ENCODE measurements around the gene SLC16A12. TPM values are rescaled to one million over a fixed set of nuclear protein-coding genes. Genes with fewer than 3 reads are reported as not detected.
"Not testable (repeated sequence)": the region's sequence is repeated elsewhere in the genome, so short reads cannot be mapped to it uniquely, and the experiment has no call there.

Gene SLC16A12
- total RNA-seq, 2 donors from 2014 or later: not detected

DNA sequence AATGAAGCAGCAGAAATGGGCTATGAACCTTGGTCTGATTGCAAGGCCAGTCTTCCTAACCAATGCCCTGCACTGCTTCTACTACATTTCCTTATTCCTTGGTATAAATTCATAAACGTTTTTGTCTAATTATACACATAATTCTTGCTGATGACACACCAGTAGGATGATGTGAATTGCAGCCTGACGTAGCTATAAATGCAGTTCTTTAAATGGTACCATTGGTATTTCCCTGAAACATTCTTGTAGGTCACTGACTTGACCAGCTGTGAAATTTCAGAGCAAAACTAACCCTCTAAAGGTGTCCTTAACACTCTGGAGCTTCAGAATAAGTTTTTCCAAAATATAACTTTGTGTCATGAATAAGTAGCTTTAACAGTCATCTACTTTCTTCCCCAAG, 70.2 kb downstream of the SLC16A12 start:
- Mint-ChIP-seq H3K4me3 (no peak overlapping the region), H3K36me3 (no peaks in the 10 kb centered on the region), H3K9me3 (no peaks in the 10 kb centered on the region), H3K27me3 (peaks cover 29 to 36% of the 10 kb centered on the region in 2 donors), H3K27ac (no peak overlapping the region), H3K4me1 (ENCODE audit: low read depth in 2 of 2) (peaks cover 0 to 2% of the 10 kb centered on the region in 2 donors)
- no peak for DNase-seq (ENCODE audit: low spot score)
- no peak for ATAC-seq

GRCh38 chr10:89463846-89464537, 71.4 kb downstream of the SLC16A12 start:
- ATAC-seq (no peak), DNase-seq (ENCODE audit: low spot score) (no peak)
- Mint-ChIP-seq H3K4me3 (no peak overlapping the region), H3K27ac (no peak overlapping the region), H3K36me3 (no peaks in the 10 kb centered on the region), H3K9me3 (no peaks in the 10 kb centered on the region), H3K27me3 (peaks cover 32 to 37% of the 10 kb centered on the region in 2 donors), H3K4me1 (ENCODE audit: low read depth in 2 of 2) (no peaks in the 10 kb centered on the region)

DNA sequence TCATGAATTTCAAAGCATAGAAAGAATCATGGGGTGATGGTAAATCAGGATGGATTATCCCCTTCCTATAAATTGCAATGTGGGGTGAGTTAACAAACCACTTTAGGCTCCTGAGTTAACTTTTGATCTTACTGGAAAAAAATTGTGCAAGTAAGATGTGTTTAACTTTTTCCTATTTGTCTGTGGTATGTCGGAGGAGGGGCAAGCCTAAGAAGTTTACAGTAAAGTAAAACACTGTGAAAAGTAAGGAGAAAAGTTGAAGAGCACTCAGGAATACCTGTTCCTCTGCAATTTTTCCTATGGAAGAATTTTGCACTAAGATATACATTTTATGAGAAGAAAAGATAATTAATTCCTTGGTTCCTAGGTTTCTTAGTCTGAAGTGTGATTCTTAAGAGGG, 76.6 kb downstream of the SLC16A12 start:
- H3K4me1 Mint-ChIP-seq (ENCODE audit: low read depth in 2 of 2): no peaks in the 10 kb centered on the region
- no peaks in the 10 kb centered on the region for H3K9me3 Mint-ChIP-seq
- H3K4me3 Mint-ChIP-seq: no peak overlapping the region
- H3K27ac Mint-ChIP-seq: no peak overlapping the region
- no peak for ATAC-seq
- DNase-seq (ENCODE audit: low spot score): no peak
- H3K36me3 Mint-ChIP-seq: no peaks in the 10 kb centered on the region
- peaks cover 37 to 60% of the 10 kb centered on the region in 2 donors for H3K27me3 Mint-ChIP-seq

- no peak for ATAC-seq
- no peak for DNase-seq (ENCODE audit: low spot score)
- Mint-ChIP-seq H3K9me3 (no peaks in the 10 kb centered on the region), H3K4me1 (ENCODE audit: low read depth in 2 of 2) (no peaks in the 10 kb centered on the region), H3K27me3 (peaks cover 37 to 62% of the 10 kb centered on the region in 2 donors), H3K4me3 (no peak overlapping the region), H3K27ac (no peak overlapping the region), H3K36me3 (no peaks in the 10 kb centered on the region)
These were observed 77.1 kb downstream of the SLC16A12 start for GRCh38 chr10:89458291-89458690.

GRCh38 chr10:89454561-89455347, 80.6 kb downstream of the SLC16A12 start:
- no peak overlapping the region for H3K27ac Mint-ChIP-seq
- H3K27me3 Mint-ChIP-seq: peaks cover 25 to 47% of the 10 kb centered on the region in 2 donors
- DNase-seq (ENCODE audit: low spot score) (no peak), ATAC-seq (no peak)
- no peak overlapping the region for H3K4me3 Mint-ChIP-seq
- no peaks in the 10 kb centered on the region for H3K9me3 Mint-ChIP-seq
- no peaks in the 10 kb centered on the region for H3K4me1 Mint-ChIP-seq (ENCODE audit: low read depth in 2 of 2)
- H3K36me3 Mint-ChIP-seq: no peaks in the 10 kb centered on the region

DNA sequence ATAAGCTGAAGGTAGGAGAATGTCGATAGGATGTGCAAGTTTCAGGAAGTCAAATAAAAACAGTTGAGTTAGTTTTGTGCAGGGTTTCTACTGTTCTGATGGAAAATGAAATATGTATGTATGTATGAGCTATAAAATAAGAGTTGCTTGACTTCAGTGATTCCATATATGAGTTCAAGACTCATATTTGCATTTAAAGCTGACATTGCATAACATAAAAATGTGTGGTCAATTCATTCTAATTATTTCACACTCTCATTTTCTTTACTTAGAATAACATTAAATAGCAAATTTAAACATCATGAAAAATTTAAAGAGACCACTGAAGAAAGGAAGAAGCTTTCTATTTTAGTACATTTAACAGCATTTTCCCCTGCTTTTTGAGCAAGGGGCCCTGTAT, 83.2 kb downstream of the SLC16A12 start:
- no peaks in the 10 kb centered on the region for H3K4me1 Mint-ChIP-seq (ENCODE audit: low read depth in 2 of 2)
- H3K36me3 Mint-ChIP-seq: no peaks in the 10 kb centered on the region
- H3K4me3 Mint-ChIP-seq: no peak overlapping the region
- ATAC-seq: no peak
- H3K27me3 Mint-ChIP-seq: peaks cover 31 to 40% of the 10 kb centered on the region in 2 donors
- no peaks in the 10 kb centered on the region for H3K9me3 Mint-ChIP-seq
- no peak overlapping the region for H3K27ac Mint-ChIP-seq
- DNase-seq (ENCODE audit: low spot score): no peak

GRCh38 chr10:89450901-89451300, 84.5 kb downstream of the SLC16A12 start:
- peaks cover 2% of the 10 kb centered on the region for H3K36me3 Mint-ChIP-seq
- DNase-seq (ENCODE audit: low spot score) (no peak), ATAC-seq (no peak)
- peaks cover 34 to 45% of the 10 kb centered on the region in 2 donors for H3K27me3 Mint-ChIP-seq
- H3K4me1 Mint-ChIP-seq (ENCODE audit: low read depth in 2 of 2): no peaks in the 10 kb centered on the region
- H3K9me3 Mint-ChIP-seq: no peaks in the 10 kb centered on the region
- H3K27ac Mint-ChIP-seq: no peak overlapping the region
- H3K4me3 Mint-ChIP-seq: no peak overlapping the region

GRCh38 chr10:89444819-89445218, 90.6 kb downstream of the SLC16A12 start:
- H3K4me3 Mint-ChIP-seq; H3K9me3 Mint-ChIP-seq; H3K36me3 Mint-ChIP-seq; H3K4me1 Mint-ChIP-seq (ENCODE audit: low read depth in 2 of 2); ATAC-seq; H3K27ac Mint-ChIP-seq; DNase-seq (ENCODE audit: low spot score): not testable (repeated sequence)
- peaks cover 33 to 57% of the 10 kb centered on the region in 2 donors for H3K27me3 Mint-ChIP-seq

GRCh38 chr10:89442289-89442688, 93.1 kb downstream of the SLC16A12 start:
- Mint-ChIP-seq H3K27ac (no peak overlapping the region), H3K4me1 (ENCODE audit: low read depth in 2 of 2) (peaks cover 0 to 7% of the 10 kb centered on the region in 2 donors), H3K27me3 (peaks cover 27 to 61% of the 10 kb centered on the region in 2 donors), H3K9me3 (no peaks in the 10 kb centered on the region), H3K4me3 (no peak overlapping the region), H3K36me3 (peaks cover 6% of the 10 kb centered on the region)
- ATAC-seq (no peak), DNase-seq (ENCODE audit: low spot score) (no peak)

DNA sequence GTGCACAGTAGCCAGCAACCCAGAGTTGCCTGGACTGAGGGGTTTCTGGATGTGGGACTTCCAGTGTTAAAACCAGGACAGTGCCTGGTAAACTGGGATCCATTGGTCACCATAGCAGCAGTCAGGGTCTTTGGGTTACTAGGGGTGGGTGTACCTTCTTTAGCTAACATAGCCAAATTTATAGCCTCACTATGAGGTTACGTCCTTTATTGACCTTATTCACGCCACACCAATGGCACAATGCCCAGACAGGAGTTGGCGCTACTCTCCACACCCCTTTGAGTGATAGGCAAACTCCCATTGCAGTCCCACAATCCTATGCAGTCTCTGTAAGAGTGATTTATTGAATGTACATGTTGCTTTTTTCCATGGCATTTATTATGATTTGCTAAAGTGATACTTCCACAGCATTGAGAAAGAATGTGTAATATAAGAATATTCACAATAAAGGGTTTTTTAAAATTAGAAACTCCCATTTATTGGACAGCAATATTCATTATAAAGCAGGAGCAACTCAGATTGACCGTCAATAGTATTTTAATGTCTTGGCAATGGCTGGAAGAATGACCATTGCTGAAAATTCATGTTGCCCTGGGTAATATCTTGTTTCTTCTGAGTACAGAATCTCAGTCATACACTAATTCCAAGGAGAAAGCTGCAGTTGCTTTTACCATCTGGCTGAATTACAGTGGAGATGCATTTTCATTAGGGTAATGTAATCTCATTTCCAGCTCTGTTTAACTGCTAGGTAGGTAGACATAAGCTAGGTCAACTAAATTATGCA, 95.0 kb downstream of the SLC16A12 start:
- H3K27ac Mint-ChIP-seq: no peak overlapping the region
- peaks cover 25 to 60% of the 10 kb centered on the region in 2 donors for H3K27me3 Mint-ChIP-seq
- DNase-seq (ENCODE audit: low spot score): no peak
- H3K36me3 Mint-ChIP-seq: no peaks in the 10 kb centered on the region
- H3K4me3 Mint-ChIP-seq: no peak overlapping the region
- no peak for ATAC-seq
- no peaks in the 10 kb centered on the region for H3K9me3 Mint-ChIP-seq
- peaks cover 0 to 7% of the 10 kb centered on the region in 2 donors for H3K4me1 Mint-ChIP-seq (ENCODE audit: low read depth in 2 of 2)

GRCh38 chr10:89438525-89438924, 96.9 kb downstream of the SLC16A12 start:
- peaks cover 29 to 73% of the 10 kb centered on the region in 2 donors for H3K27me3 Mint-ChIP-seq
- H3K4me3 Mint-ChIP-seq: no peak overlapping the region

GRCh38 chr10:89431977-89432376, 103.4 kb downstream of the SLC16A12 start:
- Mint-ChIP-seq H3K9me3 (no peaks in the 10 kb centered on the region), H3K4me1 (ENCODE audit: low read depth in 2 of 2) (no peaks in the 10 kb centered on the region), H3K27ac (no peak overlapping the region), H3K36me3 (no peaks in the 10 kb centered on the region), H3K27me3 (peaks cover 22 to 41% of the 10 kb centered on the region in 2 donors), H3K4me3 (no peak overlapping the region)
- no peak for ATAC-seq
- DNase-seq (ENCODE audit: low spot score): no peak

More at GRCh38 chr10:89438525-89438924, 96.9 kb downstream of the SLC16A12 start:
- no peak for ATAC-seq
- Mint-ChIP-seq H3K36me3 (no peaks in the 10 kb centered on the region), H3K9me3 (no peaks in the 10 kb centered on the region), H3K27ac (no peak overlapping the region), H3K4me1 (ENCODE audit: low read depth in 2 of 2) (peaks cover 0 to 7% of the 10 kb centered on the region in 2 donors)
- no peak for DNase-seq (ENCODE audit: low spot score)

DNA sequence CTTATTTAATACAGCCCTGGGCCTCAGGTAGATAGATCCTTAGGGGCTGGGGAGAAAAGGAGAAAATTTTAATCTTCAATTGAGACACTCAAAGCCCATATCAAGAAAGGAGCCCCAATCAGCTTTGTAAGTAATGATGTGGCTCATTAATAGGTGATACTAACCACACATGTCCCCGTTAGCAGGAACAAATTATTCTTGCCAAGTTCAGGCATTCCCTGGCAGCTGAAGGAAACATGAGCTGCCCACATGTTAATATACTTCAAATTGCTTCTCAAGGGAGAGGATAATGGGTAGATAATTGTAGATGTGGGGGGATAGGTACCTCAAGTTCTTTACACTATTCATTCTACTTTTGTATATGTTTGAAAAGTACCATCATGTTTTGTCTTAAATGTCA, 106.5 kb downstream of the SLC16A12 start:
- no peak overlapping the region for H3K4me3 Mint-ChIP-seq
- no peaks in the 10 kb centered on the region for H3K4me1 Mint-ChIP-seq (ENCODE audit: low read depth in 2 of 2)
- ATAC-seq (no peak), DNase-seq (ENCODE audit: low spot score) (no peak)
- H3K36me3 Mint-ChIP-seq: no peaks in the 10 kb centered on the region
- no peak overlapping the region for H3K27ac Mint-ChIP-seq
- no peaks in the 10 kb centered on the region for H3K9me3 Mint-ChIP-seq
- peaks cover 8 to 12% of the 10 kb centered on the region in 2 donors for H3K27me3 Mint-ChIP-seq

DNA sequence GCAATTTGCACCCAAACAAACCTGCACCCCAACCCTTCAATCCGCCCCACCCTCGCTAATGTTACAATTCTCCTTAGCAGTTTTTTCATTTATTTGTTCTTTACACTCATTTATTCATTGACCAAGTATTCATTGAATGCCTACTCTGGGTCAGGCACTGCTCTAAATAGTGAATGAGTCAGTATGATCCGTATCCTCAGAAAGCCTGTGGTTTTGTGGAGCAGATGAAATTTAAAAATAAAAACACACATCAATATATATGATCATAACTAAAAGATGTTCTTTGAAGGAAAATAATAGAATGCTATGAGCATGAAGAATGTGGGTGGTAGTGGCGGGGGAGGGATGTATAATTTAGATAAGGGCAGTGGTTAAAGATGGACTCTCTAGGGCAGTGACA, 107.8 kb downstream of the SLC16A12 start:
- Mint-ChIP-seq H3K36me3 (no peaks in the 10 kb centered on the region), H3K4me3 (no peak overlapping the region), H3K27ac (no peak overlapping the region), H3K4me1 (ENCODE audit: low read depth in 2 of 2) (no peaks in the 10 kb centered on the region), H3K27me3 (peaks cover 4 to 7% of the 10 kb centered on the region in 2 donors), H3K9me3 (no peaks in the 10 kb centered on the region)
- ATAC-seq (no peak), DNase-seq (ENCODE audit: low spot score) (no peak)

All from natural killer cell treated with Interleukin-12 subunit alpha and Interleukin-12 subunit beta and Interleukin-15 and Interleukin-18, amount 100 ng/mL, for 72 hours (primary cell).